SU-DHL-6 (cell line): ENCODE results near the gene ZNF473.

Experiments used
- H2AFZ ChIP-seq: fragments of 200-600 bp; sonication (generic); 2 replicates; pipeline ENCODE4 v1.6.1; 2014; ENCODE audit warnings: low read depth, mild to moderate bottlenecking, moderate library complexity, mixed read lengths, antibody characterized with exemption, low read length; ENCODE audit not compliant: severe bottlenecking
- H3F3A ChIP-seq: fragments of 200-600 bp; shearing (Covaris generic); 2 replicates; pipeline ENCODE4 v1.6.0; 2016; ENCODE audit warnings: antibody characterized with exemption, mild to moderate bottlenecking; ENCODE audit not compliant: insufficient read depth
- H3K27ac ChIP-seq: fragments of 200-600 bp; sonication (generic); 2 replicates; pipeline ENCODE4 v1.5.1; 2016; ENCODE audit warnings: low read depth, mild to moderate bottlenecking, low read length, moderate library complexity, mixed read lengths
- H3K27me3 ChIP-seq: fragments of 200-600 bp; sonication (generic), shearing (Covaris generic); 2 replicates; pipeline ENCODE4 v1.6.0; 2014; ENCODE audit warnings: mild to moderate bottlenecking, low read length
- H3K36me3 ChIP-seq: fragments of 200-600 bp; sonication (generic); 2 replicates; pipeline ENCODE4 v1.6.1; 2014; ENCODE audit warnings: mild to moderate bottlenecking, low read length, mixed read lengths
- H3K4me2 ChIP-seq: fragments of 300-600, 200-600 bp; shearing (Covaris generic), sonication (generic); 2 replicates; pipeline ENCODE4 v1.6.0; 2014; ENCODE audit warnings: low read length, low read depth, mild to moderate bottlenecking; ENCODE audit not compliant: poor library complexity, severe bottlenecking
- H3K4me3 ChIP-seq: fragments of 200-600 bp; sonication (generic); 2 replicates; pipeline ENCODE4 v1.5.1; 2014; ENCODE audit warnings: antibody characterized with exemption, low read length, mild to moderate bottlenecking, mixed read lengths; ENCODE audit not compliant: insufficient read depth, poor library complexity, severe bottlenecking
- H3K79me2 ChIP-seq: fragments of 200-600 bp; sonication (generic); 2 replicates; pipeline ENCODE4 v1.6.1; 2014; ENCODE audit warnings: mild to moderate bottlenecking, low read length, moderate library complexity; ENCODE audit not compliant: insufficient read depth
- H3K9ac ChIP-seq: fragments of 200-600 bp; sonication (generic); 2 replicates; pipeline ENCODE4 v1.7.0; 2014; ENCODE audit warnings: mild to moderate bottlenecking, low read length
- H3K9me2 ChIP-seq: fragments of 200-600 bp; sonication (generic); replicated peaks from 2 replicates; pipeline ENCODE4 v1.6.1; 2014; ENCODE audit warnings: low read length; ENCODE audit not compliant: insufficient read depth
- H3K9me3 ChIP-seq: fragments of 200-600 bp; sonication (generic); 2 replicates; pipeline ENCODE4 v1.6.1; 2014; ENCODE audit warnings: low read length, mixed read lengths; ENCODE audit not compliant: insufficient read depth
- H4K20me1 ChIP-seq: fragments of 200-600 bp; sonication (generic); 2 replicates; pipeline ENCODE4 v1.6.1; 2014; ENCODE audit warnings: low read depth, mild to moderate bottlenecking, antibody characterized with exemption, low read length, moderate library complexity, mixed read lengths
- CTCF ChIP-seq: fragments of 200-600 bp; sonication (generic); IDR thresholded peaks from one replicate; pipeline ENCODE4 v1.5.1; 2017; ENCODE audit warnings: antibody characterized with exemption, mild to moderate bottlenecking, low read length, moderate library complexity; ENCODE audit not compliant: insufficient read depth, poor library complexity, severe bottlenecking
- EZH2phosphoT487 ChIP-seq: fragments of 200-600 bp; sonication (generic), shearing (Covaris generic); conservative IDR thresholded peaks from 2 replicates; pipeline ENCODE4 v1.6.1; 2018; ENCODE audit warnings: mild to moderate bottlenecking, antibody characterized with exemption, low read length, moderate library complexity, mixed read lengths

ZNF473 gene

GRCh38 chr19:50007170-50007569, 18.6 kb upstream of the ZNF473 start:
- no peak overlapping the region for H2AFZ ChIP-seq
- H4K20me1 ChIP-seq = no peaks in the 10 kb centered on the region
- H3K27me3 ChIP-seq = no peaks in the 10 kb centered on the region
- no peak for TF ChIP-seq EZH2phosphoT487
- TF ChIP-seq CTCF = no peak
- H3K4me3 ChIP-seq = no peak overlapping the region
- no peaks in the 10 kb centered on the region for H3K36me3 ChIP-seq
- no peaks in the 10 kb centered on the region for H3K9me2 ChIP-seq
- H3K9me3 ChIP-seq = no peaks in the 10 kb centered on the region
- H3F3A ChIP-seq = no peaks in the 10 kb centered on the region
- H3K9ac ChIP-seq = no peak overlapping the region
- no peak overlapping the region for H3K4me2 ChIP-seq
- no peaks in the 10 kb centered on the region for H3K79me2 ChIP-seq
- no peak overlapping the region for H3K27ac ChIP-seq

- Histone ChIP-seq H3K4me2 (no peak overlapping the region), H4K20me1 (no peaks in the 10 kb centered on the region), H3K9me3 (no peaks in the 10 kb centered on the region)
Observed at GRCh38 chr19:50007947-50008346, 17.9 kb upstream of the ZNF473 start.

GRCh38 chr19:50008532-50008931, 17.3 kb upstream of the ZNF473 start:
- H3K4me3 ChIP-seq = no peak overlapping the region
- no peaks in the 10 kb centered on the region for H3K9me3 ChIP-seq
- no peak overlapping the region for H3K27ac ChIP-seq
- no peak overlapping the region for H3K4me2 ChIP-seq
- H3K9ac ChIP-seq = no peak overlapping the region
- no peaks in the 10 kb centered on the region for H3F3A ChIP-seq
- no peaks in the 10 kb centered on the region for H3K36me3 ChIP-seq
- H3K27me3 ChIP-seq = no peaks in the 10 kb centered on the region
- H4K20me1 ChIP-seq = no peaks in the 10 kb centered on the region
- TF ChIP-seq EZH2phosphoT487 (no peak), CTCF (no peak)
- no peak overlapping the region for H2AFZ ChIP-seq
- no peaks in the 10 kb centered on the region for H3K9me2 ChIP-seq
- H3K79me2 ChIP-seq = no peaks in the 10 kb centered on the region

More at GRCh38 chr19:50007947-50008346, 17.9 kb upstream of the ZNF473 start:
- Histone ChIP-seq H3K4me3 (no peak overlapping the region), H3F3A (no peaks in the 10 kb centered on the region), H3K27ac (no peak overlapping the region), H3K27me3 (no peaks in the 10 kb centered on the region), H2AFZ (no peak overlapping the region), H3K36me3 (no peaks in the 10 kb centered on the region), H3K79me2 (no peaks in the 10 kb centered on the region), H3K9ac (no peak overlapping the region), H3K9me2 (no peaks in the 10 kb centered on the region)
- TF ChIP-seq CTCF (no peak), EZH2phosphoT487 (no peak)
